HG03139 (cell line): ENCODE data around the gene ACVR1C.

ENCODE experiments used
- ATAC-seq: cut with Tn5 transposase; IDR thresholded peaks from one replicate; pipeline ENCODE4 v1.9.1; 2021; ENCODE audit not compliant: unreplicated experiment

Gene ACVR1C

GRCh38 chr2:157500334-157500733 is 128.3 kb downstream of the ACVR1C start:
- ATAC-seq = no peak

GRCh38 chr2:157498483-157498882 is 130.2 kb downstream of the ACVR1C start:
- ATAC-seq = no peak

- ATAC-seq = peak; percentile 82
These were observed 130.9 kb downstream of the ACVR1C start for GRCh38 chr2:157497638-157498314.

GRCh38 chr2:157492189-157492773 is 136.4 kb downstream of the ACVR1C start:
- ATAC-seq = peak; percentile 96

- no peak for ATAC-seq
These were observed 138.7 kb downstream of the ACVR1C start for GRCh38 chr2:157489983-157490382.

GRCh38 chr2:157488877-157489276 is 139.8 kb downstream of the ACVR1C start:
- ATAC-seq = no peak

GRCh38 chr2:157487747-157488146 is 140.9 kb downstream of the ACVR1C start:
- ATAC-seq = no peak

GRCh38 chr2:157487271-157487610 is 141.4 kb downstream of the ACVR1C start:
- ATAC-seq = no peak

GRCh38 chr2:157486596-157487270 is 141.9 kb downstream of the ACVR1C start:
- no peak for ATAC-seq

GRCh38 chr2:157480182-157480961 is 148.3 kb downstream of the ACVR1C start:
- ATAC-seq = peak; percentile 65

GRCh38 chr2:157479081-157480027 is 149.3 kb downstream of the ACVR1C start:
- no peak for ATAC-seq

GRCh38 chr2:157477919-157478318 is 150.7 kb downstream of the ACVR1C start:
- ATAC-seq = no peak

- ATAC-seq = no peak
These were observed 151.5 kb downstream of the ACVR1C start for GRCh38 chr2:157476953-157477709.
